OCI-LY7 (cell line): Measurements from ENCODE around the gene FAXC.

Experiments
- EZH2phosphoT487 ChIP-seq: fragments of 200-600 bp; sonication (generic); IDR thresholded peaks from 2 replicates; pipeline ENCODE4 v1.6.1; 2018; ENCODE audit warnings: low read depth, borderline replicate concordance, mild to moderate bottlenecking, mixed run types, antibody characterized with exemption, low read length, moderate library complexity, mixed read lengths
- TF ChIP-seq, protein P1 (sequence below): fragments of 200-600 bp; sonication (generic); conservative IDR thresholded peaks from 2 replicates; pipeline ENCODE4 v1.5.1; 2014; ENCODE audit warnings: mild to moderate bottlenecking, antibody characterized with exemption, low read length, moderate library complexity, mixed read lengths

DNA sequence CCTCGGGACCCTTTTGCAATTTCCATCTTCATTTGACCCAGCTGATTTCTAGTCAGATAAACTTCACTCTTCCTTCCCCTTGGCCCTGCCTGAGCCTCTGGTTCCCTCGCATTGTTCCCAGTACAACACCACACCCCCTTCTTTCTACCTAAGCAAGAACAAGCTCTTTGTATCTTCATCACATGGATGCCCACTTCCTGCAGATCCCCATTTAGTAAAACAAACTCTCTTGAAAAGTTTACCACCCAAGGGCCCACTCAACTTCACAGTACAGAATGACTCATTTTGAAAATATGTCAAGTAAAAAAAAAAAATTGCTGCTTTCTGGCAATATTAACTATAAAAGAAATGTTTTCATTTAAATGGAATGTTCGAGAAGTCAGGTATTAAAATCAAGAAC, 5.2 kb downstream of the FAXC start:
- TF ChIP-seq, protein P1, sequence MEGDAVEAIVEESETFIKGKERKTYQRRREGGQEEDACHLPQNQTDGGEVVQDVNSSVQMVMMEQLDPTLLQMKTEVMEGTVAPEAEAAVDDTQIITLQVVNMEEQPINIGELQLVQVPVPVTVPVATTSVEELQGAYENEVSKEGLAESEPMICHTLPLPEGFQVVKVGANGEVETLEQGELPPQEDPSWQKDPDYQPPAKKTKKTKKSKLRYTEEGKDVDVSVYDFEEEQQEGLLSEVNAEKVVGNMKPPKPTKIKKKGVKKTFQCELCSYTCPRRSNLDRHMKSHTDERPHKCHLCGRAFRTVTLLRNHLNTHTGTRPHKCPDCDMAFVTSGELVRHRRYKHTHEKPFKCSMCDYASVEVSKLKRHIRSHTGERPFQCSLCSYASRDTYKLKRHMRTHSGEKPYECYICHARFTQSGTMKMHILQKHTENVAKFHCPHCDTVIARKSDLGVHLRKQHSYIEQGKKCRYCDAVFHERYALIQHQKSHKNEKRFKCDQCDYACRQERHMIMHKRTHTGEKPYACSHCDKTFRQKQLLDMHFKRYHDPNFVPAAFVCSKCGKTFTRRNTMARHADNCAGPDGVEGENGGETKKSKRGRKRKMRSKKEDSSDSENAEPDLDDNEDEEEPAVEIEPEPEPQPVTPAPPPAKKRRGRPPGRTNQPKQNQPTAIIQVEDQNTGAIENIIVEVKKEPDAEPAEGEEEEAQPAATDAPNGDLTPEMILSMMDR: no peak
- no peak for TF ChIP-seq EZH2phosphoT487
